Esophagus squamous epithelium (tissue), 5 donors: ENCODE measurements around the gene ANKRD40. TPM values are rescaled to one million over a fixed set of nuclear protein-coding genes. Genes with fewer than 3 reads are reported as not detected.

Experiments
- DNase-seq: peaks from one replicate; lab custom pipeline; 2025; lab: John Stamatoyannopoulos, UW
- H3K27ac ChIP-seq, 4 donors: fragments of 200-600 bp; sonication (generic); one replicate each; pipeline ENCODE4 v1.5.1; 2016 to 2019; ENCODE audit warnings: mild to moderate bottlenecking in 1 of 4
- H3K27me3 ChIP-seq, 4 donors: fragments of 200-600 bp; sonication (generic); 1 replicate in 3 of 4; 2 replicates in 1 of 4; pipeline versions ENCODE4 v1.5.1 to v1.6.0; 2017 to 2021; ENCODE audit warnings: antibody characterized with exemption in 1 of 4
- H3K36me3 ChIP-seq, 3 donors: fragments of 200-600 bp; sonication (generic); one replicate each; pipeline ENCODE4 v1.5.1; 2016 to 2019
- H3K4me1 ChIP-seq, 3 donors: fragments of 200-600 bp; sonication (generic); one replicate each; pipeline ENCODE4 v1.5.1; 2017 to 2019
- H3K4me3 ChIP-seq, 4 donors: fragments of 200-600 bp; sonication (generic); 1 replicate in 3 of 4; 2 replicates in 1 of 4; pipeline ENCODE4 v1.5.1; 2016 to 2019; ENCODE audit warnings: mild to moderate bottlenecking in 2 of 4, moderate library complexity in 1 of 4
- H3K9me3 ChIP-seq, 3 donors: fragments of 200-600 bp; sonication (generic); one replicate each; pipeline ENCODE4 v1.5.1; 2016 to 2019
- CTCF ChIP-seq, 6 experiments: fragments of 450-650 bp in 4 of 6; fragments of 200-600 bp in 2 of 6; sonication (generic) in 2 of 6; IDR thresholded peaks; one replicate each; pipeline ENCODE4 v1.5.1; 2016 to 2019; ENCODE audit warnings: antibody characterized with exemption in 6 of 6, mild to moderate bottlenecking in 4 of 6, moderate library complexity in 4 of 6
- POLR2A ChIP-seq, 4 donors: fragments of 450-650 bp; IDR thresholded peaks; one replicate each; pipeline ENCODE4 v1.6.1; 2017; ENCODE audit warnings: antibody characterized with exemption in 4 of 4, mild to moderate bottlenecking in 4 of 4, moderate library complexity in 3 of 4
- WGBS, 2 donors: methylation state at CpG; one replicate each; pipeline ENCODE4 v1.1.5; 2018; 5-methylcytosine and 5-hydroxymethylcytosine counted together
- intact Hi-C: fragments of 100-400 bp; cut with DNase I; formaldehyde crosslinking; loops from one replicate; pipeline ENCODE4 v1.15.0; 2022
- total RNA-seq, 4 donors: library from RNA; depleted of rRNA; stranded (reverse); fragments of >200 nt; gene quantifications; one replicate each; pipeline ENCODE4 v1.1.0, GENCODE V29; 2016
- donor health status: DM: yes; HTN: yes; CAD: no.

The ANKRD40 gene
- total RNA-seq, 4 donors from 2014 or later = 10.7 to 34.9 (median 17.9) TPM

GRCh38 chr17:50699410-50699809 lies 8.3 kb downstream of the ANKRD40 start:
- intact Hi-C loops = no loop called here
- peak overlapping the region in 3 of 4 donors; percentile 28 to 68 (median 49) for H3K27ac ChIP-seq

GRCh38 chr17:50697663-50698272 lies 9.9 kb downstream of the ANKRD40 start:
- no peak overlapping the region for H3K4me3 ChIP-seq
- 33 to 40% methylated on average over 3 of the region's 3 CpGs for WGBS, 2 donors
- DNase-seq = no peak

More at GRCh38 chr17:50699410-50699809, 8.3 kb downstream of the ANKRD40 start:
- Histone ChIP-seq H3K9me3 (no peaks in the 10 kb centered on the region), H3K4me3 (no peak overlapping the region), H3K27me3 (no peaks in the 10 kb centered on the region), H3K4me1 (peaks cover 7 to 76% (median 8%) of the 10 kb centered on the region in 3 donors), H3K36me3 (peaks cover 3 to 72% (median 27%) of the 10 kb centered on the region in 3 donors)
- TF ChIP-seq CTCF (IDR thresholded peaks at IDR 0.05) = no peak
- no peak for TF ChIP-seq POLR2A (IDR thresholded peaks at IDR 0.05)
- 43 to 74% methylated on average over 4 to 7 of the region's 7 CpGs for WGBS, 2 donors
- no peak for DNase-seq

GRCh38 chr17:50697062-50697461 lies 10.7 kb downstream of the ANKRD40 start:
- DNase-seq = no peak
- H3K4me1 ChIP-seq = peaks cover 0 to 70% (median 2%) of the 10 kb centered on the region in 3 donors
- peak overlapping the region in 3 of 4 donors; percentile 9 to 60 (median 56) for H3K27ac ChIP-seq
- H3K36me3 ChIP-seq = peaks cover 3 to 83% (median 27%) of the 10 kb centered on the region in 3 donors
- no peaks in the 10 kb centered on the region for H3K27me3 ChIP-seq
- no peak for TF ChIP-seq POLR2A (IDR thresholded peaks at IDR 0.05)
- TF ChIP-seq CTCF (IDR thresholded peaks at IDR 0.05) = peak in 3 of 6 experiments; percentile 11 to 32 (median 21)
- WGBS, 2 donors = 63 to 79% methylated on average over 3 of the region's 3 CpGs
- H3K4me3 ChIP-seq = no peak overlapping the region
- intact Hi-C loops = no loop called here
- no peaks in the 10 kb centered on the region for H3K9me3 ChIP-seq

More at GRCh38 chr17:50697663-50698272, 9.9 kb downstream of the ANKRD40 start:
- intact Hi-C loops = no loop called here
- Histone ChIP-seq H3K36me3 (peaks cover 3 to 76% (median 27%) of the 10 kb centered on the region in 3 donors), H3K27ac (peak overlapping the region in 3 of 4 donors; percentile 9 to 60 (median 56)), H3K9me3 (no peaks in the 10 kb centered on the region), H3K27me3 (no peaks in the 10 kb centered on the region), H3K4me1 (peaks cover 0 to 70% (median 0%) of the 10 kb centered on the region in 3 donors)
- TF ChIP-seq CTCF (IDR thresholded peaks at IDR 0.05) (peak in 2 of 6 experiments; percentile 9 to 25), POLR2A (IDR thresholded peaks at IDR 0.05) (no peak)

GRCh38 chr17:50696365-50696879 lies 11.3 kb downstream of the ANKRD40 start:
- peak overlapping the region in 2 of 4 donors; percentile 56 to 60 for H3K27ac ChIP-seq

More at GRCh38 chr17:50696365-50696879, 11.3 kb downstream of the ANKRD40 start:
- 81 to 87% methylated on average over 3 of the region's 3 CpGs for WGBS, 2 donors
- DNase-seq = no peak
- TF ChIP-seq CTCF (IDR thresholded peaks at IDR 0.05) (no peak), POLR2A (IDR thresholded peaks at IDR 0.05) (no peak)
- intact Hi-C loops = no loop called here
- Histone ChIP-seq H3K36me3 (peaks cover 3 to 86% (median 27%) of the 10 kb centered on the region in 3 donors), H3K9me3 (no peaks in the 10 kb centered on the region), H3K4me3 (no peak overlapping the region), H3K27me3 (no peaks in the 10 kb centered on the region), H3K4me1 (peaks cover 0 to 73% (median 8%) of the 10 kb centered on the region in 3 donors)
